T-helper 2 cell (primary cell): ENCODE measurements around the gene DPYD.

ENCODE experiments used
- DNase-seq, 5 experiments: peaks; one replicate each; pipeline versions ENCODE4 v3.0.0 to v3.0.0-alpha.2; 2012 to 2022

The DPYD gene

GRCh38 chr1:97123717-97124431, 797.0 kb downstream of the DPYD start:
- DNase-seq, result no peak

- no peak for DNase-seq
Measured at GRCh38 chr1:97120806-97121205, 800.0 kb downstream of the DPYD start.

GRCh38 chr1:97119260-97120158, 801.3 kb downstream of the DPYD start:
- DNase-seq, result no peak

DNA sequence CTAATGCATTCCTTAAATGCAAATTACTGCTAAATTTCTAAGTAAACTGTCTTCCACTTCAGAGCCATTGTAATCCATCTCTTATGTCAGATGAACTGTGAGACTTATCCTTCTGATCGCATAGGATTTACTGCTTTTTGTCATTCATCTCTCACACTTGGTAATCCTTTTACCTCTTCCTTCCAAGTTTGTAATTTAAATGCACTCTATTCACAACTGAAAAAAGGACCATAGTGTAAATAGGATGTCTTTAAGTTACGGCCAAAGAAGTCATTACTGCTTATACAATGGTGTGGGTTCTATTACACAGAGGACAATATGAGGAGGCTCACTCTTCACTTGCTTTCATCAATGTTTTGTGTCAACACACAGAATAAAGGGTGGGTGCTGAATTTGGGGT, 806.0 kb downstream of the DPYD start:
- no peak for DNase-seq

DNA sequence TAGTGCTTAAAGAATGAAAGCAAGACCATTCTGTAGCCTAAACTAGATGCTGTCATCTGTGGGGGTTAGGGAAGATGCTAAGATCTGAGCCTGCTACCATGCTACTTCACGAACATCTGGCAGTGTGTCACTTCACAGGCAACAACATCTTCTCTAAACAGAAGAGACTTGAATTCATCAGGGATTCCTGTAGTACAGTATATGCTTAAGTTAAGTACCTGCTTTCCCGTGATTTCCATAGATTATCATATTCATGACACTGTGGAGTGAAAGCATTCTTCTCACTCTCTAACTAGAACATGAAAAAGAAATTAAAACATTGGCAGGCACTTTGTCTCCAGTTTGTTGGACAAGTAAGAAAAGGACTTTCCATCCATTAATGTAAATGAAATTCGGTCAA, 808.4 kb downstream of the DPYD start:
- DNase-seq, result no peak

DNA sequence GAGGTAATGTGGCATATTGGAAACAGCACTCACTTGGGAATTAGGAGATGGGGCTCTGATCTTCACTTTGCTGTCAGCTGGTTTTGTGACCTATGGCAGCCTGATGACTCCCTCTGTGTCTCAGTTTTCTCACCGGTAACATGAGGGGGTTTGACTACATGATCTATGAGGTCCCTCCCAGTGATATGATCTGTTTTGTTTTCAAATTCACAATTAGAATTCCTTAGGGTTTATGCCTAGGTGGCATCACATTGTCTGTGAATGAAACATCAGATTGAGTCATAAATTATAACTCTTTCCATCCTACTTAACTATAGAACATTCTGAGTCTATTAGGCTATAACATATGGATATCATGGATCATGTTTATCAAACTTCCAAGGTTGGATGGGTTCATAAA, 812.7 kb downstream of the DPYD start:
- DNase-seq, result no peak

GRCh38 chr1:97105531-97105930, 815.3 kb downstream of the DPYD start:
- DNase-seq, result no peak

DNA sequence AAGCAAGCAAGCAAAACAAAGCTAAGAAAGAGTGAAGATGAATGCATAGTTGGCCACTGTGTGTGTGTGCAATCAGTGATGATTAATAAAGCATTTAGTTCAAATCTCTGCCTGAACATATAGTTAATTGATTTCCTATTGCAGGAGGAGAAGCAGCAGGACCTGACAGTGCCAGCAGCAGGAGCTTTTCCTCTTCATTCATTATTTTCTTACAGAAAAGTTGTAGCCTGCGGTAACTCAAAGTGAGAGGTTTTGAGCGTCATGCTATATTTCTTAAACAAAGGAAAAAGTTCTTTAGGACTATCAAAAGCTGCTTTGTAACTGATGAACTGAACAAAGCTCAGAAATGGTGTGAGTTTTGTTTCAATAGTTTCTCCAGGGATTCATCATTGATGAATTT, 819.3 kb downstream of the DPYD start:
- no peak for DNase-seq

DNA sequence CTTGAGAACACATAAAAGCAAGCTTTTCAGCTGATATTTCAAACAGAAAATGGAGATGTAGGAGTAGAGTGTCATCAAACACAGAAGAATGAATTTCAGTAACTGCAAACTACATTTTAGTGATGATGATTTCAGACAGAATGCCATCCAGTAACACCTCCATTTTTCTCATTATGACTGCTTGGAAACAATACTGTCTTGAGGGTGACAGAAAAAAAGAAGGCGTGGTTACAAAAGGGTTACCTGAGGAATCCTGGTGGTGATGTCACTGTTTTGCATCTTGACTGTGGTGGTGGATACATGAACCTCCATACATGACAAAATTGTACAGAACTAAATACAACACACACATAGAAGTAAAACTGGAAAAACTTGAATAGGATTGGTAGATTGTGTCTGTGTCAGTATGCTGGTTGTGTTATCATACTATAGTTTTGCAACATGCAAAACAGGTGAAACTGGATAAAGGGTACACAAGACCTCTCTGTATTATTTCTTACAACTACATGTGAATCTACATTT, 823.4 kb downstream of the DPYD start:
- DNase-seq, result peak in 1 of 5 experiments; percentile 6

DNA sequence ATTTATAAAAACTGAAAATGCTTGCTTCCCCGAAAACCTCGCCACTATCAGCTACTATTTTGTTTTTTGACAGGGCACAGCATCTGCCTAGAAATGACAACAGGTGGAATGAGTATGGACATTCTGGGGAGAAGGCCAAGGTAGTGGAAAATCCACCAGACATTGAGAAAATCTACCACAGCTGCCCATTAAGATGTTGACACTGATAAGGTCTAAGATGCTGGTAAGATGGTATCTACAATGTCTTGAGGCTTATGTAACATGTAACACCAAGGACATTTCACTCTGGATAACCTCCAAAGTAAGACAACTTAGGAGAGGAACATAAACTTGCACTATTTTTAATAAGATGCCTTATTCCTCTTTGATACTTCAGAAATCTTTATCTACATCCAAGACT, 825.1 kb downstream of the DPYD start:
- DNase-seq, result no peak

- peak in 1 of 5 experiments; percentile 36 for DNase-seq
Measured at GRCh38 chr1:97094247-97094972, 826.4 kb downstream of the DPYD start.

GRCh38 chr1:97093741-97094140, 827.1 kb downstream of the DPYD start:
- no peak for DNase-seq

DNA sequence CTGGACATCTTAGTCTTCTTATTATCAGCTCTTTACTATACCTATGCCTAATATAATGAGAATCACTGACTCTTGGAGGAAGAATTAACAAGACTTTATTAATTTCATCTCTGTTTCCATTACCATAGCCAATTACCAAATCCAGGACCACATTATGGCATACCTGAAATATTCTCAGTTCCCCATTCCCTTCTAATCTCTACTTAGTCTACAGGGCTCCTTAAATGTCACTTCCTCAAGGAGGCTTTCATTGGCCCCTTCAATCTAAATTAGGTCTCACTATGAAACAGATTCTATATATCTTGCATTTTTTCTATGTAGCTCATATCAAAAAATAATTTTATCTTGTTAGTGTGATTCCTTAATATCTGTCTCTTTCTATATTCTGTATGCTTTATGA, 828.0 kb downstream of the DPYD start:
- no peak for DNase-seq

DNA sequence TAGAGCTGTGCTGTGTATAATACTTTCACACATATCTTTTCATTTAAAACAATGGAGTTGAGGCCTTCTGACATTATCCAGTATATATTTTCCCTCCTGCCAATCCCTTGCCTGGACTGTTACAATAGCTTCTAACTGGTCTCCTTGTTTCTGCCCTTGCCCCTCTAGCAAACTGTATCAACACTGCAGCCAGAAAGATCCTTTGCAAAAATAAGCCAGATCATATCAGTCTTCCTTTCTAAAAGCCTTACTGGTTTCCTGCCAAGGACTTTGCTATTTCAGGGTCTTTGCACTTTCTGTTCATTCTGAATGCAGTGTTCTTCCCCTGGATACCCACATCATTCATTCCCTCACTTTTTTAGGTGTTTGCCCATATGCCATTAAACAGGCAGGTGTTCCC, 829.2 kb downstream of the DPYD start:
- DNase-seq, result no peak

- DNase-seq, result no peak
Measured at GRCh38 chr1:97091263-97091662, 829.6 kb downstream of the DPYD start.

- no peak for DNase-seq
Measured at GRCh38 chr1:97090725-97091124, 830.1 kb downstream of the DPYD start.

GRCh38 chr1:97089173-97089572, 831.7 kb downstream of the DPYD start:
- no peak for DNase-seq

DNA sequence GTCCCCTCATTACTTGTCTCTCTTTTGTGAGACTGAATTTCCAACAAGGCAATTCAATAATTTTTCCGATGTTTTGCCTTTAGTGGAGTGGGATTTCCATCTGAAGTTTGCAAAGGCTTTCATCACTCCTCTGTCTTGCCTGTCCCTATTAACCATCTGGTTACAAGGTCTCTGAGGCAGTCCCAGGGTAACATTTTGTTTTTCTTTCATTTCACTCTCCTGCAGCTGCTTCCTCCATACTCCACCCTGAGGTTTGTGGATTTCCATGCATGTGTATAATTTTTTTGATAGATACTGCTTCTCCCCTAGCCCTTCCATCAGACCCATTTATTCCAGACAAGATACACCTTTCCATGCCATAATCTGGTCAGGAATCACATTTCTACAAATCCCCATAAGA, 832.4 kb downstream of the DPYD start:
- DNase-seq, result no peak

- no peak for DNase-seq
Measured at GRCh38 chr1:97084546-97084945, 836.3 kb downstream of the DPYD start.

GRCh38 chr1:97082160-97082848, 838.5 kb downstream of the DPYD start:
- DNase-seq, result no peak

- no peak for DNase-seq
Measured at GRCh38 chr1:97078872-97079271, 842.0 kb downstream of the DPYD start.

- no peak for DNase-seq
Measured at GRCh38 chr1:97077221-97077620, 843.6 kb downstream of the DPYD start.

- no peak for DNase-seq
Measured at GRCh38 chr1:97074771-97075170, 846.1 kb downstream of the DPYD start.
